HCT116 (cell line): ENCODE data around the gene C8A. TPM values are rescaled to one million over a fixed set of nuclear protein-coding genes. Genes with fewer than 3 reads are reported as not detected.

Source experiments
- ATAC-seq: fragments of 200-7000 bp; cut with Tn5 transposase; 2 replicates; pipeline ENCODE4 v1.9.1; 2020; ENCODE audit warnings: mild to moderate bottlenecking, moderate library complexity
- BruUV-seq: library from RNA; stranded (reverse); fragments of 400-500 nt; replicated peaks from 2 replicates; lab custom pipeline; 2021; lab: Mats Ljungman, UMichigan
- CTCF ChIA-PET: fragments of 300-600 bp; sonication (Branson Sonifier 250); formaldehyde crosslinking; loops from one replicate; lab custom pipeline; 2021; ENCODE audit warnings: antibody characterized with exemption; lab: Charles Lee
- POLR2A ChIA-PET: fragments of 300-600, 350-600 bp; sonication (Branson Sonifier 250); formaldehyde crosslinking; loops from one replicate; lab custom pipeline; 2021; ENCODE audit warnings: antibody characterized with exemption; lab: Charles Lee
- RAD21 ChIA-PET, 2 experiments: fragments of 300-600 bp; sonication (Branson Sonifier 250); formaldehyde crosslinking; loops; one replicate each; lab custom pipeline; 2023; ENCODE audit warnings: low total read pairs in 2 of 2; ENCODE audit not compliant: uncharacterized antibody in 2 of 2, unreplicated experiment in 2 of 2, low non-redundant PET in 1 of 2; lab: Charles Lee
- DNase-seq: peaks from one replicate; pipeline ENCODE4 v3.0.0-alpha.2; 2010; ENCODE audit warnings: low read depth, low spot score
- H2AFZ ChIP-seq: fragments of 200-600 bp; shearing (Covaris generic), sonication (generic); 2 replicates; pipeline ENCODE4 v1.6.1; 2017; ENCODE audit warnings: low read depth, mixed run types, mixed read lengths, antibody characterized with exemption, low read length; ENCODE audit not compliant: poor library complexity, severe bottlenecking
- H3K27ac ChIP-seq: 2 replicates; pipeline ENCODE4 v1.5.1; 2012; ENCODE audit warnings: low read depth, low read length
- H3K27me3 ChIP-seq: fragments of 200-600 bp; sonication (generic); 2 replicates; pipeline ENCODE4 v1.6.1; 2016; ENCODE audit warnings: mixed run types, low read length, mixed read lengths; ENCODE audit not compliant: insufficient read depth
- H3K36me3 ChIP-seq, 2 experiments: fragments of 200-500 bp in 1 of 2; fragments of 200-600 bp in 1 of 2; sonication (Bioruptor generic) in 1 of 2; sonication (generic) in 1 of 2; 2 replicates each; pipeline versions ENCODE4 v1.5.1 to v1.6.1; 2014 to 2016; ENCODE audit warnings: low read length in 2 of 2, inconsistent platforms in 1 of 2, mixed read lengths in 1 of 2, mixed run types in 1 of 2; ENCODE audit not compliant: insufficient read depth in 2 of 2, control insufficient read depth in 1 of 2
- H3K4me1 ChIP-seq, 2 experiments: fragments of 200-600 bp in 1 of 2; sonication (generic) in 1 of 2; 2 replicates each; pipeline versions ENCODE4 v1.5.1 to v1.6.1; 2012 to 2017; ENCODE audit warnings: low read length in 2 of 2, inconsistent platforms in 1 of 2, mild to moderate bottlenecking in 1 of 2, mixed read lengths in 1 of 2, mixed run types in 1 of 2, moderate library complexity in 1 of 2; ENCODE audit not compliant: insufficient read depth in 2 of 2, control insufficient read depth in 1 of 2
- H3K4me2 ChIP-seq: fragments of 200-600 bp; sonication (generic); 2 replicates; pipeline ENCODE4 v1.6.1; 2017; ENCODE audit warnings: mixed run types, low read length, mixed read lengths
- H3K4me3 ChIP-seq, 2 experiments: fragments of 200-600 bp in 1 of 2; sonication (generic) in 1 of 2; replicated peaks in 1 of 2; 2 replicates each; pipeline ENCODE4 v1.5.1; 2011 to 2016; ENCODE audit warnings: low read length in 2 of 2, control low read depth in 1 of 2, low read depth in 1 of 2, mild to moderate bottlenecking in 1 of 2, mixed read lengths in 1 of 2, mixed run types in 1 of 2
- H3K79me2 ChIP-seq: fragments of 200-600 bp; sonication (generic); 2 replicates; pipeline ENCODE4 v1.6.1; 2017; ENCODE audit warnings: mild to moderate bottlenecking, mixed run types, low read length, moderate library complexity, mixed read lengths; ENCODE audit not compliant: insufficient read depth
- H3K9ac ChIP-seq: fragments of 200-600 bp; sonication (generic); 2 replicates; pipeline ENCODE4 v1.6.1; 2016; ENCODE audit warnings: low read length, mixed read lengths
- H3K9me2 ChIP-seq: fragments of 200-600 bp; sonication (generic), shearing (Covaris generic); 2 replicates; pipeline ENCODE4 v1.6.1; 2017; ENCODE audit warnings: mixed run types, mild to moderate bottlenecking, moderate library complexity; ENCODE audit not compliant: insufficient read depth
- H3K9me3 ChIP-seq, 2 experiments: fragments of 200-500 bp in 1 of 2; fragments of 200-600 bp in 1 of 2; sonication (Bioruptor generic) in 1 of 2; sonication (generic) in 1 of 2; 2 replicates each; pipeline ENCODE4 v1.6.1; 2014 to 2017; ENCODE audit warnings: low read length in 2 of 2, mixed read lengths in 2 of 2, inconsistent platforms in 1 of 2, low read depth in 1 of 2, mild to moderate bottlenecking in 1 of 2, mixed run types in 1 of 2, moderate library complexity in 1 of 2; ENCODE audit not compliant: control insufficient read depth in 1 of 2, insufficient read depth in 1 of 2
- H4K20me1 ChIP-seq: fragments of 200-600 bp; sonication (generic), shearing (Covaris generic); 2 replicates; pipeline ENCODE4 v1.6.1; 2017; ENCODE audit warnings: mixed run types, mild to moderate bottlenecking, moderate library complexity; ENCODE audit not compliant: insufficient read depth
- EZH2 ChIP-seq: fragments of 200-600 bp; sonication (generic); IDR thresholded peaks from 2 replicates; pipeline ENCODE4 v1.6.1; 2017; ENCODE audit warnings: antibody characterized with exemption, mixed run types
- EZH2phosphoT487 ChIP-seq: fragments of 200-600 bp; IDR thresholded peaks from 2 replicates; pipeline ENCODE4 v1.6.1; 2018; ENCODE audit warnings: antibody characterized with exemption, borderline replicate concordance
- FOSL1 ChIP-seq: IDR thresholded peaks from 2 replicates; pipeline ENCODE4 v1.6.1; 2012; ENCODE audit warnings: low read depth
- POLR2AphosphoS5 ChIP-seq: IDR thresholded peaks from 2 replicates; pipeline ENCODE4 v1.6.1; 2011; ENCODE audit warnings: mild to moderate bottlenecking, low read depth, low read length, moderate library complexity
- RAD21 ChIP-seq: IDR thresholded peaks from 2 replicates; pipeline ENCODE4 v1.6.1; 2012; ENCODE audit warnings: low read depth, mild to moderate bottlenecking
- SP1 ChIP-seq: IDR thresholded peaks from 2 replicates; pipeline ENCODE4 v1.6.1; 2012; ENCODE audit warnings: low read depth
- TCF7L2 ChIP-seq: IDR thresholded peaks from 2 replicates; pipeline ENCODE4 v1.7.0; 2011; ENCODE audit warnings: borderline replicate concordance, inconsistent platforms; ENCODE audit not compliant: insufficient read depth, insufficient read length; ENCODE audit errors: extremely low read depth
- intact Hi-C: fragments of 100-400 bp; cut with micrococcal nuclease; formaldehyde crosslinking; loops from 2 replicates; pipeline ENCODE4 v1.10.0; 2022
- total RNA-seq: library from RNA; stranded (reverse); gene quantifications from one replicate; pipeline ENCODE4 v1.2.1, GENCODE V29; 2021; ENCODE audit not compliant: unreplicated experiment
- TF ChIP-seq, protein P1 (sequence below): IDR thresholded peaks from 2 replicates; pipeline ENCODE4 v1.6.1; 2012
- TF ChIP-seq, protein P2 (sequence below): IDR thresholded peaks from 2 replicates; pipeline ENCODE4 v1.6.1; 2012
- TF ChIP-seq, protein P3 (sequence below), 3 experiments: fragments of 200-600 bp in 1 of 3; sonication (generic) in 1 of 3; IDR thresholded peaks in 2 of 3; conservative IDR thresholded peaks in 1 of 3; 2 replicates each; pipeline ENCODE4 v1.5.1; 2012 to 2017; ENCODE audit warnings: low read depth in 2 of 3, low read length in 2 of 3, antibody characterized with exemption in 1 of 3, borderline replicate concordance in 1 of 3, control low read depth in 1 of 3, mild to moderate bottlenecking in 1 of 3, mixed read lengths in 1 of 3, mixed run types in 1 of 3, moderate library complexity in 1 of 3; ENCODE audit not compliant: insufficient read depth in 1 of 3

The C8A gene
- total RNA-seq, 1 experiment from 2014 or later = 0.10 TPM

DNA sequence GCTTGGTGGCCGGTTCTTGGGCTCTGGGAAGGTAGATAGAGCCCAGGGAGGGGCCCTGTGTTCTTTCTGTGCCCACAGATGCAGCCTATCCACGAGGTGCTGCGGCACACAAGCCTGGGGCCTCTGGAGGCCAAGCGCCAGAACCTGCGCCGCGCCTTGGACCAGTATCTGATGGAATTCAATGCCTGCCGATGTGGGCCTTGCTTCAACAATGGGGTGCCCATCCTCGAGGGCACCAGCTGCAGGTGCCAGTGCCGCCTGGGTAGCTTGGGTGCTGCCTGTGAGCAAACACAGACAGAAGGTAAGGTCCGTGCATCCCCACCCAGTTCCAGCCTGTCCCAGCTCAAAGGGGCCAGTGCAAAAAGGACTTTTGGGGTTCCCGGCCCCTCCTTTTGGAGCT is 57.7 kb downstream of the C8A start:
- H2AFZ ChIP-seq = no peak overlapping the region
- H3K27me3 ChIP-seq = peaks cover 9% of the 10 kb centered on the region
- H3K9ac ChIP-seq = no peak overlapping the region
- ChIA-PET CTCF (no interaction called here), RAD21 (no interaction called here), POLR2A (no interaction called here)
- H4K20me1 ChIP-seq = no peaks in the 10 kb centered on the region
- no peaks in the 10 kb centered on the region for H3K36me3 ChIP-seq
- H3K9me2 ChIP-seq = no peaks in the 10 kb centered on the region
- intact Hi-C loops = no loop called here
- BruUV-seq = no TSS peak
- ATAC-seq (no peak), DNase-seq (no peak)
- no peak overlapping the region for H3K4me2 ChIP-seq
- H3K79me2 ChIP-seq = no peaks in the 10 kb centered on the region
- H3K4me3 ChIP-seq = no peak overlapping the region
- TF ChIP-seq FOSL1 = no peak
- TF ChIP-seq, protein P1, sequence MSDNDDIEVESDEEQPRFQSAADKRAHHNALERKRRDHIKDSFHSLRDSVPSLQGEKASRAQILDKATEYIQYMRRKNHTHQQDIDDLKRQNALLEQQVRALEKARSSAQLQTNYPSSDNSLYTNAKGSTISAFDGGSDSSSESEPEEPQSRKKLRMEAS = no peak
- no peak for TF ChIP-seq SP1
- TF ChIP-seq EZH2 = no peak
- TF ChIP-seq, protein P2, sequence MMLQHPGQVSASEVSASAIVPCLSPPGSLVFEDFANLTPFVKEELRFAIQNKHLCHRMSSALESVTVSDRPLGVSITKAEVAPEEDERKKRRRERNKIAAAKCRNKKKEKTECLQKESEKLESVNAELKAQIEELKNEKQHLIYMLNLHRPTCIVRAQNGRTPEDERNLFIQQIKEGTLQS = no peak
- no peak for TF ChIP-seq RAD21
- no peak for TF ChIP-seq POLR2AphosphoS5
- TF ChIP-seq EZH2phosphoT487 = no peak
- H3K27ac ChIP-seq = no peak overlapping the region
- no peaks in the 10 kb centered on the region for H3K4me1 ChIP-seq
- no peaks in the 10 kb centered on the region for H3K9me3 ChIP-seq

- Histone ChIP-seq H3K9me2 (no peaks in the 10 kb centered on the region), H3K4me2 (no peak overlapping the region), H3K27me3 (peaks cover 4% of the 10 kb centered on the region; the same call in 1 of the 2 replicates), H3K27ac (no peak overlapping the region), H2AFZ (no peak overlapping the region), H3K79me2 (no peaks in the 10 kb centered on the region), H4K20me1 (no peaks in the 10 kb centered on the region), H3K36me3 (no peaks in the 10 kb centered on the region), H3K4me3 (no peak overlapping the region), H3K4me1 (no peaks in the 10 kb centered on the region), H3K9me3 (no peaks in the 10 kb centered on the region), H3K9ac (no peak overlapping the region)
- ATAC-seq (no peak), DNase-seq (no peak)
- no peak for TF ChIP-seq EZH2
- TF ChIP-seq TCF7L2 = no peak
- no peak for TF ChIP-seq EZH2phosphoT487
- TF ChIP-seq, protein P3, sequence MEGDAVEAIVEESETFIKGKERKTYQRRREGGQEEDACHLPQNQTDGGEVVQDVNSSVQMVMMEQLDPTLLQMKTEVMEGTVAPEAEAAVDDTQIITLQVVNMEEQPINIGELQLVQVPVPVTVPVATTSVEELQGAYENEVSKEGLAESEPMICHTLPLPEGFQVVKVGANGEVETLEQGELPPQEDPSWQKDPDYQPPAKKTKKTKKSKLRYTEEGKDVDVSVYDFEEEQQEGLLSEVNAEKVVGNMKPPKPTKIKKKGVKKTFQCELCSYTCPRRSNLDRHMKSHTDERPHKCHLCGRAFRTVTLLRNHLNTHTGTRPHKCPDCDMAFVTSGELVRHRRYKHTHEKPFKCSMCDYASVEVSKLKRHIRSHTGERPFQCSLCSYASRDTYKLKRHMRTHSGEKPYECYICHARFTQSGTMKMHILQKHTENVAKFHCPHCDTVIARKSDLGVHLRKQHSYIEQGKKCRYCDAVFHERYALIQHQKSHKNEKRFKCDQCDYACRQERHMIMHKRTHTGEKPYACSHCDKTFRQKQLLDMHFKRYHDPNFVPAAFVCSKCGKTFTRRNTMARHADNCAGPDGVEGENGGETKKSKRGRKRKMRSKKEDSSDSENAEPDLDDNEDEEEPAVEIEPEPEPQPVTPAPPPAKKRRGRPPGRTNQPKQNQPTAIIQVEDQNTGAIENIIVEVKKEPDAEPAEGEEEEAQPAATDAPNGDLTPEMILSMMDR (IDR thresholded peaks at IDR 0.05 in 2 of 3, conservative IDR thresholded peaks at IDR 0.05 in 1 of 3; ENCODE audit: borderline replicate concordance in 1 of 3, insufficient read depth in 1 of 3, low read depth in 2 of 3, low read length in 2 of 3) = no peak
- CTCF ChIA-PET = no interaction called here
- intact Hi-C loops = no loop called here
- POLR2A ChIA-PET = no interaction called here
- no TSS peak for BruUV-seq
- RAD21 ChIA-PET = no interaction called here
Measured at GRCh38 chr1:56915960-56916359, 61.4 kb downstream of the C8A start.
